ENCODE results near the gene MMP2.

DNA sequence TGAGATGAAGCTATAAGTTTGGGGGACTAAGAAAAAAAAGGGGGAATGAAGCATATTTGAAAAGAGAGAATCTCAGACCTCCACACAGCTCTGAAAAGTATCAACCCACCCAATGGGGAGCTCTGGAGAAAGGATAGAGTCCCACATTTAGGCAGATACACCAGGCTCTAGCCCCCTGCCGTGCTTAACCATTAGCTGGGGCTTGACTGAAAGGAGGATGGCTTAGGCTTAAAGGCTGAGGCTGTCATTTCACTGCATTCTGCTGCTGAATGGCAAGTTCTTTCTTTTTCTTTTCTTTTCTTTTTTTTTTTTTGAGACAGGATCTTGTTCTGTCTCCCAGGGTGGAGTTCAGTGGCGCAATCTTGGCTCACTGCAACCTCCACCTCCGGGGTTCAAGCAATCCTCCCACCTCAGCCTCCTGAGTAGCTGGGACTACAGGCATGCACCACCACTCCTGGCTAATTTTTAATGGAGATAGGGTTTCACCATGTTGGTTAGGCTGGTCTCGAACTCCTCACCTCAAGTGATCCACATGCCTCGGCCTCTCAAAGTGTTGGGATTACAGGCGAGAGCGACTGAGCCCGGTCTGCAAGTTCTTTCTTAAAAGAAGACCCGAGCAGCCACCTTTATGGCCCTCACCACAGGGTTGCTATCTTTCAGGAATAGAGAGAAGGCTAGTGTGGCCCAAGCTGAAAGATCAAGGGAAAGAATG, 9.0 kb upstream of the MMP2 start:
- no peak for TF ChIP-seq POLR2A (IDR thresholded peaks at IDR 0.05; ENCODE audit: low read length)
- no peak for TF ChIP-seq GATA1 (IDR thresholded peaks at IDR 0.05; ENCODE audit: low read depth, low read length)
